Hepatocyte (in vitro differentiated cells): ENCODE data around the gene STK39.

Experiments
- EZH2 ChIP-seq: fragments of 200-600 bp; sonication (generic); IDR thresholded peaks from 2 replicates; pipeline ENCODE4 v1.6.1; 2016; ENCODE audit warnings: antibody characterized with exemption, mild to moderate bottlenecking, borderline replicate concordance
- EZH2phosphoT487 ChIP-seq: fragments of 200-600 bp; sonication (generic); IDR thresholded peaks from one replicate; pipeline ENCODE4 v1.6.1; 2018; ENCODE audit warnings: antibody characterized with exemption, mild to moderate bottlenecking, low read depth, moderate library complexity; ENCODE audit not compliant: unreplicated experiment, severe bottlenecking
- TF ChIP-seq, protein P1 (sequence below): fragments of 200-600 bp; sonication (generic); IDR thresholded peaks from 2 replicates; pipeline ENCODE4 v1.5.1; 2016; ENCODE audit warnings: antibody characterized with exemption, mild to moderate bottlenecking; ENCODE audit not compliant: poor library complexity

DNA sequence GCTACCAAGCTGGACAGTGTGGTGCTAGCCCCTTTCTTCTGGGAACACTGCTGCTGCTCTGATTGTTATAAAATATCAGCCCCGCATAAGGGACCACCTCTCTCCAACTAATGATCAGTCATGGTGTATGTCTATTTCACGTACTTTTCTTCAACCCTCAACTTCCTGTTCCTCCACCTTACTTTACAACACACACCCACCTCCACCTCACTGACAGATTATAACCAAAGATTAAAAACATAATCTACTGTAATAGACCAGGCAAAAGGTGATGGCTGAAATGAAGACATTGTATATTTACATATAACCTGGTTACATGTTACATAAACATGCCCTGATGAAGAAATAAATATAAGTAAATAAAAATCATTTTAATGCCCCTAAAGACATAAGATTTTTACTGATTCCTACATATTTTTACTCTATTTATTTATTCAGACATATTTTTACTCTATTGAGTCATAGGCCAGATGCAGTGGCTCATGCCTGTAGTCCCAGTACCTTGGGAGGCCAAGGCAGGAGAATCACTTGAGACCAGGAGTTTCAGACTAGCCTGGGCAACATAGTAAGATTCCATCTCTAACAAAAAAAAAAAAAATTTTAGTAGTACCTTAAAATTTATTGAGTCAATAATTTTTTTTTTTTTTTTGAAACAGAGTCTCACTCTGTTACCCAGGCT lies 12.8 kb downstream of the STK39 start:
- TF ChIP-seq, protein P1, sequence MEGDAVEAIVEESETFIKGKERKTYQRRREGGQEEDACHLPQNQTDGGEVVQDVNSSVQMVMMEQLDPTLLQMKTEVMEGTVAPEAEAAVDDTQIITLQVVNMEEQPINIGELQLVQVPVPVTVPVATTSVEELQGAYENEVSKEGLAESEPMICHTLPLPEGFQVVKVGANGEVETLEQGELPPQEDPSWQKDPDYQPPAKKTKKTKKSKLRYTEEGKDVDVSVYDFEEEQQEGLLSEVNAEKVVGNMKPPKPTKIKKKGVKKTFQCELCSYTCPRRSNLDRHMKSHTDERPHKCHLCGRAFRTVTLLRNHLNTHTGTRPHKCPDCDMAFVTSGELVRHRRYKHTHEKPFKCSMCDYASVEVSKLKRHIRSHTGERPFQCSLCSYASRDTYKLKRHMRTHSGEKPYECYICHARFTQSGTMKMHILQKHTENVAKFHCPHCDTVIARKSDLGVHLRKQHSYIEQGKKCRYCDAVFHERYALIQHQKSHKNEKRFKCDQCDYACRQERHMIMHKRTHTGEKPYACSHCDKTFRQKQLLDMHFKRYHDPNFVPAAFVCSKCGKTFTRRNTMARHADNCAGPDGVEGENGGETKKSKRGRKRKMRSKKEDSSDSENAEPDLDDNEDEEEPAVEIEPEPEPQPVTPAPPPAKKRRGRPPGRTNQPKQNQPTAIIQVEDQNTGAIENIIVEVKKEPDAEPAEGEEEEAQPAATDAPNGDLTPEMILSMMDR: no peak
- TF ChIP-seq EZH2 (no peak), EZH2phosphoT487 (no peak)
